Astrocyte (in vitro differentiated cells and primary cell): ENCODE measurements around the gene CD247. TPM values are rescaled to one million over a fixed set of nuclear protein-coding genes. Genes with fewer than 3 reads are reported as not detected.

Source experiments
- DNase-seq: peaks from one replicate; pipeline ENCODE4 v3.0.0-alpha.2; 2010; ENCODE audit warnings: low read depth
- FAIRE-seq: peaks from 2 replicates; lab custom pipeline; 2011; peaks lifted over from hg19 to GRCh38; lab: Jason Lieb, UNC
- H2AFZ ChIP-seq: 2 replicates; pipeline ENCODE4 v1.6.0; 2012; ENCODE audit warnings: low read depth, low read length, inconsistent platforms
- H3K27ac ChIP-seq: 2 replicates; pipeline ENCODE4 v1.5.1; 2011; ENCODE audit warnings: low read depth, low read length, inconsistent platforms
- H3K27me3 ChIP-seq: 2 replicates; pipeline ENCODE4 v1.6.0; 2011; ENCODE audit warnings: low read length, inconsistent platforms; ENCODE audit not compliant: insufficient read depth
- H3K36me3 ChIP-seq: 2 replicates; pipeline ENCODE4 v1.5.1; 2011; ENCODE audit warnings: low read length, inconsistent platforms; ENCODE audit not compliant: insufficient read depth
- H3K4me1 ChIP-seq: 2 replicates; pipeline ENCODE4 v1.5.1; 2011; ENCODE audit warnings: low read length, inconsistent platforms; ENCODE audit not compliant: insufficient read depth
- H3K4me2 ChIP-seq: 2 replicates; pipeline ENCODE4 v1.6.0; 2012; ENCODE audit warnings: low read length, inconsistent platforms
- H3K4me3 ChIP-seq: 2 replicates; pipeline ENCODE4 v1.5.1; 2011; ENCODE audit warnings: low read depth, mild to moderate bottlenecking, low read length, inconsistent platforms; ENCODE audit not compliant: insufficient read depth
- H3K79me2 ChIP-seq: 2 replicates; pipeline ENCODE4 v1.6.0; 2012; ENCODE audit warnings: mild to moderate bottlenecking, low read length, inconsistent platforms; ENCODE audit not compliant: insufficient read depth
- H3K9ac ChIP-seq: 2 replicates; pipeline ENCODE4 v1.6.0; 2012; ENCODE audit warnings: mild to moderate bottlenecking, low read length, inconsistent platforms
- H3K9me3 ChIP-seq: 2 replicates; pipeline ENCODE4 v1.5.1; 2012; ENCODE audit warnings: low read depth, mild to moderate bottlenecking, low read length, inconsistent platforms; ENCODE audit not compliant: insufficient read depth
- H4K20me1 ChIP-seq: 2 replicates; pipeline ENCODE4 v1.6.0; 2012; ENCODE audit warnings: low read length, inconsistent platforms; ENCODE audit not compliant: insufficient read depth
- H3K27ac Mint-ChIP-seq: one replicate; pipeline ENCODE4 v1.8.0; 2021; ENCODE audit warnings: mild to moderate bottlenecking, mixed read lengths; ENCODE audit not compliant: unreplicated experiment
- H3K27me3 Mint-ChIP-seq: one replicate; pipeline ENCODE4 v1.8.0; 2021; ENCODE audit warnings: low read depth, mixed read lengths; ENCODE audit not compliant: unreplicated experiment
- H3K36me3 Mint-ChIP-seq: one replicate; pipeline ENCODE4 v1.8.0; 2021; ENCODE audit warnings: low read depth, mixed read lengths; ENCODE audit not compliant: unreplicated experiment
- H3K4me1 Mint-ChIP-seq: one replicate; pipeline ENCODE4 v1.8.0; 2021; ENCODE audit warnings: low read depth, mixed read lengths; ENCODE audit not compliant: unreplicated experiment
- H3K4me3 Mint-ChIP-seq: one replicate; pipeline ENCODE4 v1.8.0; 2021; ENCODE audit warnings: mild to moderate bottlenecking, moderate library complexity, mixed read lengths; ENCODE audit not compliant: unreplicated experiment
- H3K9me3 Mint-ChIP-seq: one replicate; pipeline ENCODE4 v1.8.0; 2021; ENCODE audit warnings: mild to moderate bottlenecking, mixed read lengths; ENCODE audit not compliant: unreplicated experiment
- CTCF ChIP-seq: IDR thresholded peaks from 2 replicates; pipeline ENCODE4 v1.5.1; 2011; ENCODE audit warnings: low read depth, mild to moderate bottlenecking, inconsistent platforms, low read length, moderate library complexity; ENCODE audit not compliant: insufficient read depth
- EZH2 ChIP-seq: IDR thresholded peaks from 2 replicates; pipeline ENCODE4 v1.6.1; 2012; ENCODE audit warnings: mild to moderate bottlenecking, low read length, inconsistent platforms; ENCODE audit not compliant: insufficient read depth
- total RNA-seq: library from RNA; stranded (reverse); gene quantifications from 2 replicates; pipeline ENCODE4 v1.2.1, GENCODE V29; 2021

CD247 gene
- total RNA-seq, 1 donor from 2014 or later: not detected

- Histone ChIP-seq H3K27ac (no peak overlapping the region), H3K9me3 (no peaks in the 10 kb centered on the region), H3K4me2 (no peak overlapping the region), H3K9ac (no peak overlapping the region), H3K36me3 (no peaks in the 10 kb centered on the region), H3K79me2 (no peaks in the 10 kb centered on the region), H3K4me1 (no peaks in the 10 kb centered on the region), H2AFZ (no peak overlapping the region), H3K27me3 (no peaks in the 10 kb centered on the region), H3K4me3 (no peak overlapping the region), H4K20me1 (no peaks in the 10 kb centered on the region)
- Mint-ChIP-seq H3K27me3 (no peaks in the 10 kb centered on the region), H3K4me3 (no peak overlapping the region), H3K36me3 (peaks cover 6% of the 10 kb centered on the region), H3K4me1 (peaks cover 11% of the 10 kb centered on the region), H3K27ac (no peak overlapping the region), H3K9me3 (no peaks in the 10 kb centered on the region)
- DNase-seq (no peak), FAIRE-seq (no peak)
- TF ChIP-seq EZH2 (no peak), CTCF (no peak)
Measured at GRCh38 chr1:167542109-167543032, 24.0 kb upstream of the CD247 start.

- Histone ChIP-seq H3K4me3 (no peak overlapping the region), H3K4me2 (no peak overlapping the region), H3K27me3 (no peaks in the 10 kb centered on the region), H3K27ac (no peak overlapping the region), H4K20me1 (no peaks in the 10 kb centered on the region), H3K79me2 (no peaks in the 10 kb centered on the region), H3K4me1 (no peaks in the 10 kb centered on the region), H3K36me3 (no peaks in the 10 kb centered on the region), H2AFZ (no peak overlapping the region), H3K9me3 (no peaks in the 10 kb centered on the region), H3K9ac (no peak overlapping the region)
- Mint-ChIP-seq H3K4me3 (no peak overlapping the region), H3K9me3 (no peaks in the 10 kb centered on the region), H3K4me1 (peaks cover 9% of the 10 kb centered on the region), H3K27ac (no peak overlapping the region), H3K27me3 (no peaks in the 10 kb centered on the region), H3K36me3 (peaks cover 3% of the 10 kb centered on the region)
- DNase-seq: peak; percentile 47
- FAIRE-seq: no peak
- no peak for TF ChIP-seq EZH2
- TF ChIP-seq CTCF: no peak
Measured at GRCh38 chr1:167541610-167542009, 23.3 kb upstream of the CD247 start.

GRCh38 chr1:167541003-167541402 lies 22.7 kb upstream of the CD247 start:
- Histone ChIP-seq H3K9ac (no peak overlapping the region), H4K20me1 (no peaks in the 10 kb centered on the region), H3K36me3 (no peaks in the 10 kb centered on the region), H3K79me2 (no peaks in the 10 kb centered on the region), H3K4me3 (no peak overlapping the region), H3K4me1 (no peaks in the 10 kb centered on the region), H3K27ac (no peak overlapping the region), H3K9me3 (no peaks in the 10 kb centered on the region), H2AFZ (no peak overlapping the region), H3K27me3 (no peaks in the 10 kb centered on the region), H3K4me2 (no peak overlapping the region)
- no peaks in the 10 kb centered on the region for H3K27me3 Mint-ChIP-seq
- H3K36me3 Mint-ChIP-seq: peaks cover 2% of the 10 kb centered on the region
- FAIRE-seq (no peak), DNase-seq (no peak)
- peaks cover 9% of the 10 kb centered on the region for H3K4me1 Mint-ChIP-seq
- no peak overlapping the region for H3K4me3 Mint-ChIP-seq
- TF ChIP-seq CTCF (no peak), EZH2 (no peak)
- peak overlapping the region; percentile 34 for H3K27ac Mint-ChIP-seq
- H3K9me3 Mint-ChIP-seq: no peaks in the 10 kb centered on the region
